Measurements from ENCODE around the gene GNB1. TPM values are rescaled to one million over a fixed set of nuclear protein-coding genes. Genes with fewer than 3 reads are reported as not detected.

Gene GNB1
- total RNA-seq, 1 experiment from 2014 or later = 400 TPM

DNA sequence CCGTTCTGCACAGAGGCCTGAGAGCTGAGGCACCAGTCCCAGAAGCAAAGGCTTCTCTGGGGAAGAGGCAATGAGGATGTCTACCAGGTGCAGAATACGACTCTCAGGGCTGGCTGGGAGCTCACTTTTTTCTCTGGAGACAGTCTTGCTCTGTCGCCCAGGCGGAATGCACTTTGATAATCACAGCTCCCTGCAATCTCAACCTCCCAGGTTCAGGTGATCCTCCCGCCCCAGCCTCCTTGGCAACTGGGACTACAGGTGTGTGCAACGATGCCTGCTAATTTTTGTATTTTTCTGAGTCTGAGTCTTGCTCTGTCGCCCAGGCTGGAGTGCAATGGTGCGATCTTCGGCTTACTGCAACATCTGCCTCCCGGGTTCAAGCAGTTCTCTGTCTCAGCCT is 130.2 kb downstream of the GNB1 start:
- H3K27ac Mint-ChIP-seq = no peak overlapping the region
- Histone ChIP-seq H3K4me2 (ENCODE audit: insufficient read depth, insufficient read length, low read length) (no peak overlapping the region), H3K27ac (ENCODE audit: insufficient read length, low read depth, low read length) (no peak overlapping the region), H3K4ac (ENCODE audit: low read depth, low read length) (no peak overlapping the region), H2BK120ac (ENCODE audit: low read depth, low read length, poor library complexity, severe bottlenecking) (no peak overlapping the region), H3K14ac (ENCODE audit: insufficient read depth, low read length) (no peak overlapping the region), H2BK20ac (ENCODE audit: low read depth, low read length, poor library complexity, severe bottlenecking) (no peak overlapping the region), H2BK5ac (ENCODE audit: insufficient read length, low read length) (no peak overlapping the region), H3K79me2 (ENCODE audit: insufficient read depth, low read length) (no peaks in the 10 kb centered on the region; the same call in 1 of the 2 replicates), H3K4me1 (ENCODE audit: insufficient read depth, low read length) (no peaks in the 10 kb centered on the region), H3K79me1 (ENCODE audit: insufficient read depth, low read depth, low read length, poor library complexity, severe bottlenecking) (peaks cover 6% of the 10 kb centered on the region), H3K23me2 (ENCODE audit: insufficient read length, low read depth, low read length, poor library complexity, severe bottlenecking) (no peaks in the 10 kb centered on the region), H3K9ac (ENCODE audit: extremely low read depth, insufficient read length, low read length) (no peak overlapping the region), H2BK15ac (ENCODE audit: low read depth, low read length) (no peak overlapping the region), H2BK12ac (ENCODE audit: insufficient read length, low read depth, low read length) (no peak overlapping the region), H3K18ac (ENCODE audit: insufficient read length, low read depth, low read length) (no peak overlapping the region), H4K20me1 (ENCODE audit: control insufficient read depth, insufficient read depth, insufficient read length) (no peaks in the 10 kb centered on the region), H4K5ac (ENCODE audit: insufficient read length, low read depth, low read length) (no peak overlapping the region), H3K23ac (ENCODE audit: insufficient read length, low read depth, low read length) (no peak overlapping the region), H3K56ac (ENCODE audit: insufficient read length, low read depth, low read length) (no peak overlapping the region), H3T11ph (ENCODE audit: low read length) (no peak overlapping the region), H3K27me3 (ENCODE audit: insufficient read depth, low read length) (no peaks in the 10 kb centered on the region), H2AK5ac (ENCODE audit: insufficient read length, low read length) (no peak overlapping the region), H2AFZ (ENCODE audit: low read length) (no peak overlapping the region), H4K8ac (replicated peaks; ENCODE audit: insufficient read length, low read depth, low read length) (no peak overlapping the region), H3K9me3 (ENCODE audit: control insufficient read depth, low read depth, low read length) (no peaks in the 10 kb centered on the region), H4K91ac (ENCODE audit: insufficient read length, low read depth, low read length) (no peak overlapping the region)
- no peak for TF ChIP-seq CTCF (conservative IDR thresholded peaks at IDR 0.05)
- no peak for DNase-seq
- H3K36me3 Mint-ChIP-seq (ENCODE audit: insufficient read depth in 1 of 3, low read depth in 3 of 3) = peaks cover 35 to 85% (median 75%) of the 10 kb centered on the region in 3 experiments
- no peaks in the 10 kb centered on the region; the same call in 1 of the 2 replicates for H3K27me3 Mint-ChIP-seq (ENCODE audit: low read depth)
- WGBS (ENCODE audit: extremely low coverage, insufficient read length, low lambda C conversion rate) = no CpG with 5 or more reads among the region's 10 CpGs
- no peak overlapping the region for H3K4me3 Mint-ChIP-seq
- no peaks in the 10 kb centered on the region; a peak in 1 of 5 replicates for H3K9me3 Mint-ChIP-seq
- no peaks in the 10 kb centered on the region for H3K4me1 Mint-ChIP-seq

Measured in H9 (cell line).